Parathyroid adenoma (tissue), 2 donors: Measurements from ENCODE around the gene HOXB8.
A peak's percentile ranks its signal among the peaks of the same experiment; 100 is the strongest.

ENCODE experiments used
- H2AFZ ChIP-seq: fragments of 300-600 bp; sonication (generic); one replicate; pipeline ENCODE4 v1.7.0; 2017; ENCODE audit warnings: antibody characterized with exemption, mild to moderate bottlenecking
- H3K27ac ChIP-seq: fragments of 300-600 bp; sonication (generic); one replicate; pipeline ENCODE4 v1.7.0; 2017
- H3K27me3 ChIP-seq: fragments of 300-600 bp; sonication (generic); one replicate; pipeline ENCODE4 v1.7.0; 2017; ENCODE audit warnings: low read length; ENCODE audit not compliant: control insufficient read depth, insufficient read depth
- H3K36me3 ChIP-seq: fragments of 300-600 bp; sonication (generic); one replicate; pipeline ENCODE4 v1.7.0; 2017; ENCODE audit warnings: low read length; ENCODE audit not compliant: control insufficient read depth, insufficient read depth
- H3K4me1 ChIP-seq: fragments of 300-600 bp; sonication (generic); one replicate; pipeline ENCODE4 v1.7.0; 2017; ENCODE audit warnings: control low read depth
- H3K4me2 ChIP-seq: fragments of 300-600 bp; sonication (generic); one replicate; pipeline ENCODE4 v1.7.0; 2017; ENCODE audit warnings: low read length
- H3K4me3 ChIP-seq: fragments of 300-600 bp; sonication (generic); one replicate; pipeline ENCODE4 v1.7.0; 2017; ENCODE audit warnings: low read depth, low read length
- H3K79me2 ChIP-seq: fragments of 300-600 bp; sonication (generic); one replicate; pipeline ENCODE4 v1.7.0; 2017; ENCODE audit warnings: control low read depth
- H3K9ac ChIP-seq: fragments of 300-600 bp; sonication (generic); one replicate; pipeline ENCODE4 v1.7.0; 2017; ENCODE audit warnings: mild to moderate bottlenecking
- H3K9me3 ChIP-seq: fragments of 300-600 bp; sonication (generic); one replicate; pipeline ENCODE4 v1.7.0; 2017; ENCODE audit warnings: low read length; ENCODE audit not compliant: control insufficient read depth
- TF ChIP-seq, protein P1 (sequence below): fragments of 300-600 bp; sonication (generic); IDR thresholded peaks from one replicate; pipeline ENCODE4 v1.7.0; 2017; ENCODE audit warnings: antibody characterized with exemption, mild to moderate bottlenecking
- donor health status: primary hyperparathyroidism.

HOXB8 gene

GRCh38 chr17:48575673-48576478 lies 39.2 kb downstream of the HOXB8 start:
- H3K9ac ChIP-seq: no peak overlapping the region
- H3K4me3 ChIP-seq: no peak overlapping the region
- peak overlapping the region; percentile 1 for H3K27ac ChIP-seq
- H3K4me2 ChIP-seq: peak overlapping the region; percentile 1
- H3K27me3 ChIP-seq: no peaks in the 10 kb centered on the region
- H3K79me2 ChIP-seq: no peaks in the 10 kb centered on the region
- no peak overlapping the region for H2AFZ ChIP-seq
- TF ChIP-seq, protein P1, sequence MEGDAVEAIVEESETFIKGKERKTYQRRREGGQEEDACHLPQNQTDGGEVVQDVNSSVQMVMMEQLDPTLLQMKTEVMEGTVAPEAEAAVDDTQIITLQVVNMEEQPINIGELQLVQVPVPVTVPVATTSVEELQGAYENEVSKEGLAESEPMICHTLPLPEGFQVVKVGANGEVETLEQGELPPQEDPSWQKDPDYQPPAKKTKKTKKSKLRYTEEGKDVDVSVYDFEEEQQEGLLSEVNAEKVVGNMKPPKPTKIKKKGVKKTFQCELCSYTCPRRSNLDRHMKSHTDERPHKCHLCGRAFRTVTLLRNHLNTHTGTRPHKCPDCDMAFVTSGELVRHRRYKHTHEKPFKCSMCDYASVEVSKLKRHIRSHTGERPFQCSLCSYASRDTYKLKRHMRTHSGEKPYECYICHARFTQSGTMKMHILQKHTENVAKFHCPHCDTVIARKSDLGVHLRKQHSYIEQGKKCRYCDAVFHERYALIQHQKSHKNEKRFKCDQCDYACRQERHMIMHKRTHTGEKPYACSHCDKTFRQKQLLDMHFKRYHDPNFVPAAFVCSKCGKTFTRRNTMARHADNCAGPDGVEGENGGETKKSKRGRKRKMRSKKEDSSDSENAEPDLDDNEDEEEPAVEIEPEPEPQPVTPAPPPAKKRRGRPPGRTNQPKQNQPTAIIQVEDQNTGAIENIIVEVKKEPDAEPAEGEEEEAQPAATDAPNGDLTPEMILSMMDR: no peak
- no peaks in the 10 kb centered on the region for H3K36me3 ChIP-seq
- no peaks in the 10 kb centered on the region for H3K4me1 ChIP-seq
- H3K9me3 ChIP-seq: no peaks in the 10 kb centered on the region

DNA sequence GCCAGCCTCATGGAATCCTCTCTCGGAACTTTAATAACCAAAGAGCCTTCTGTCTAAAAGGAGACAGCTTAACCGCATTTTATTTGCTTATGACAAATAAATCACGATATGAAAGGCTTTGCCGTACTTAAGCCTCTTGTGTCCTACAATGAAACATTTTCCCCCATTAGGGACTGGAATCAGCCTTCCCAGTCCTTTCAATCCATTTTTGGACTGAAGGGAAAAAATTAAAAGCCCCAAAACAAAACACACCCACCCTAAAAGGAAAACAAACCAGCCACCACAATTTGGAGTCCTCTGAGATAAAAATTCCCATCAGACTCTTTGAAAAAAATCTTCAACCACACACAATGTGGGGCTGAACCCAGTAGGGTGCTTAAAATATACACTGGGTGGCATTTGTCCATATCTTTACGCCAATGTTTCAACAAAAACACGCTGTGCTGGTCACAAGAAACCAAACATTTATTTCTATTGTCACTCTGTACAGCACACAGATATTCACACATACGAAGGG lies 40.0 kb downstream of the HOXB8 start:
- H3K9ac ChIP-seq: no peak overlapping the region
- no peaks in the 10 kb centered on the region for H3K9me3 ChIP-seq
- no peaks in the 10 kb centered on the region for H3K36me3 ChIP-seq
- no peak overlapping the region for H3K27ac ChIP-seq
- no peak overlapping the region for H2AFZ ChIP-seq
- no peak overlapping the region for H3K4me3 ChIP-seq
- H3K4me1 ChIP-seq: no peaks in the 10 kb centered on the region
- TF ChIP-seq, protein P1: no peak
- H3K79me2 ChIP-seq: no peaks in the 10 kb centered on the region
- H3K27me3 ChIP-seq: no peaks in the 10 kb centered on the region
- no peak overlapping the region for H3K4me2 ChIP-seq

GRCh38 chr17:48574505-48575065 lies 40.5 kb downstream of the HOXB8 start:
- Histone ChIP-seq H3K36me3 (no peaks in the 10 kb centered on the region), H3K4me1 (no peaks in the 10 kb centered on the region), H3K9ac (no peak overlapping the region), H3K79me2 (no peaks in the 10 kb centered on the region), H3K4me3 (no peak overlapping the region), H3K9me3 (no peaks in the 10 kb centered on the region), H2AFZ (no peak overlapping the region), H3K27me3 (no peaks in the 10 kb centered on the region), H3K4me2 (no peak overlapping the region), H3K27ac (no peak overlapping the region)
- TF ChIP-seq, protein P1: no peak

GRCh38 chr17:48571826-48572417 lies 43.2 kb downstream of the HOXB8 start:
- no peaks in the 10 kb centered on the region for H3K79me2 ChIP-seq
- no peaks in the 10 kb centered on the region for H3K27me3 ChIP-seq
- no peaks in the 10 kb centered on the region for H3K4me1 ChIP-seq
- no peak overlapping the region for H3K9ac ChIP-seq
- H3K4me3 ChIP-seq: no peak overlapping the region
- H2AFZ ChIP-seq: no peak overlapping the region
- H3K27ac ChIP-seq: no peak overlapping the region
- TF ChIP-seq, protein P1: no peak
- H3K9me3 ChIP-seq: no peaks in the 10 kb centered on the region
- no peak overlapping the region for H3K4me2 ChIP-seq
- H3K36me3 ChIP-seq: no peaks in the 10 kb centered on the region
